Measurements from ENCODE around the gene PCYOX1L.

- TF ChIP-seq SP1 (IDR thresholded peaks at IDR 0.05; ENCODE audit: low read depth): no peak
- no peak for TF ChIP-seq POLR2A (IDR thresholded peaks at IDR 0.05; ENCODE audit: borderline replicate concordance, extremely low read depth, insufficient read depth, insufficient read length)
- no peak for TF ChIP-seq CTCF (IDR thresholded peaks at IDR 0.05 in 2 of 3, conservative IDR thresholded peaks at IDR 0.05 in 1 of 3; ENCODE audit: borderline replicate concordance in 1 of 3, insufficient read depth in 1 of 3, low read depth in 2 of 3, low read length in 2 of 3)
These were observed 34.6 kb upstream of the PCYOX1L start for GRCh38 chr5:149323210-149323609.
